ENCODE data around the gene TARS3. TPM values are rescaled to one million over a fixed set of nuclear protein-coding genes. Genes with fewer than 3 reads are reported as not detected.

Gene TARS3
- total and polyA plus RNA-seq, 7 donors = 11.1 to 40.2 (median 35.0) TPM

GRCh38 chr15:101648356-101648755 lies 75.9 kb downstream of the TARS3 start:
- peaks cover 10 to 65% of the 10 kb centered on the region in 2 donors for H3K36me3 ChIP-seq (ENCODE audit: insufficient read depth in 1 of 2, low read depth in 1 of 2)
- 84 to 92% (median 89%) methylated on average over 6 of the region's 6 CpGs for WGBS, 3 donors
- intact Hi-C loops (cut with DNase I) = loop anchor here (2.0 to 5.0 kb wide), 2 partner anchors 36 to 346 kb away; no protein-coding TSS in a partner anchor

GRCh38 chr15:101647251-101647650 lies 77.0 kb downstream of the TARS3 start:
- 41 to 68% (median 50%) methylated on average over 3 of the region's 3 CpGs for whole genome bisulfite sequencing, 3 donors
- ATAC-seq (peak; percentile 29 to 47 (median 42)), DNase-seq (no peak)
- TF ChIP-seq CTCF (IDR thresholded peaks at IDR 0.05) = no peak
- H3K27me3 ChIP-seq (ENCODE audit: insufficient read depth in 3 of 3, low read length in 2 of 3) = no peaks in the 10 kb centered on the region
- H3K9me3 ChIP-seq = no peaks in the 10 kb centered on the region
- no peak overlapping the region for H3K4me3 ChIP-seq
- peaks cover 42% of the 10 kb centered on the region for H3K4me1 ChIP-seq
- peak overlapping the region; percentile 48 for H3K27ac ChIP-seq
- intact Hi-C loops (cut with DNase I) = loop anchor here in 1 of 2 donors (5.0 kb wide), 1 partner anchor 35 kb away; no protein-coding TSS in a partner anchor
- peaks cover 10 to 76% of the 10 kb centered on the region in 2 donors for H3K36me3 ChIP-seq (ENCODE audit: insufficient read depth in 1 of 2, low read depth in 1 of 2)

More at GRCh38 chr15:101648356-101648755, 75.9 kb downstream of the TARS3 start:
- no peaks in the 10 kb centered on the region for H3K9me3 ChIP-seq
- no peak overlapping the region for H3K27ac ChIP-seq
- no peak for TF ChIP-seq CTCF (IDR thresholded peaks at IDR 0.05)
- no peaks in the 10 kb centered on the region for H3K27me3 ChIP-seq (ENCODE audit: insufficient read depth in 3 of 3, low read length in 2 of 3)
- H3K4me1 ChIP-seq = peaks cover 43% of the 10 kb centered on the region
- no peak overlapping the region for H3K4me3 ChIP-seq
- DNase-seq (no peak), ATAC-seq (no peak)

GRCh38 chr15:101646672-101647071 lies 77.6 kb downstream of the TARS3 start:
- peak overlapping the region; percentile 48 for H3K27ac ChIP-seq
- peak in 1 of 2 donors; percentile 73 for DNase-seq
- intact Hi-C loops (cut with DNase I) = loop anchor here in 1 of 2 donors (5.0 kb wide), 1 partner anchor 34 kb away; no protein-coding TSS in a partner anchor

DNA sequence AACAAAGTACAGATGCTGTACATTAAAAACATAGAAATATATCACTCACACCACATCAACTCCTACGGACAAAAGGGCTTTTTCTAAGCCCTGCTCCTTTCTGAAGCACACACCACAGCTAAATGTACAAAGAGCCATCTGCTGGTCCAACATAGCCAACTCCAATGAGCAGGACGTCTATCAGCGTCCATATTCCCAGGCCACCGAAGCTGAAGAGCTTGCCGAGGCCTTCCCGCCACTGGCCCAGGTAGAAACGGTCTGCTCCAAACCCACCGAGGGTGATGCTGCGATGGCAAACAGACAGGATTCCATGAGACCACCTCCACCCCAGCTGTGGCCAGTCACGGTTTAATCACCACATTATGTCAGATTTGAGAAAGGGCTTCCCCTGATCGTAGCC lies 81.9 kb downstream of the TARS3 start:
- peak overlapping the region; percentile 71 for H3K27ac ChIP-seq
- WGBS, 3 donors = 49 to 52% (median 51%) methylated on average over 11 of the region's 11 CpGs
- peaks cover 30% of the 10 kb centered on the region for H3K4me1 ChIP-seq
- DNase-seq = no peak
- no peak overlapping the region for H3K4me3 ChIP-seq
- no peak for TF ChIP-seq CTCF (IDR thresholded peaks at IDR 0.05)
- peaks cover 9 to 82% of the 10 kb centered on the region in 2 donors for H3K36me3 ChIP-seq (ENCODE audit: insufficient read depth in 1 of 2, low read depth in 1 of 2)
- intact Hi-C loops (cut with DNase I) = loop anchor here in 1 of 2 donors (5.0 kb wide), 1 partner anchor 345 kb away; the partner anchor contains the start of gene SNRPA1
- H3K9me3 ChIP-seq = no peaks in the 10 kb centered on the region
- no peak for ATAC-seq
- no peaks in the 10 kb centered on the region for H3K27me3 ChIP-seq (ENCODE audit: insufficient read depth in 3 of 3, low read length in 2 of 3)

More at GRCh38 chr15:101646672-101647071, 77.6 kb downstream of the TARS3 start:
- H3K4me1 ChIP-seq = peaks cover 45% of the 10 kb centered on the region
- peak; percentile 78 to 87 (median 84) for ATAC-seq
- no peaks in the 10 kb centered on the region for H3K9me3 ChIP-seq
- peaks cover 10 to 82% of the 10 kb centered on the region in 2 donors for H3K36me3 ChIP-seq (ENCODE audit: insufficient read depth in 1 of 2, low read depth in 1 of 2)
- no peaks in the 10 kb centered on the region for H3K27me3 ChIP-seq (ENCODE audit: insufficient read depth in 3 of 3, low read length in 2 of 3)
- no peak for TF ChIP-seq CTCF (IDR thresholded peaks at IDR 0.05)
- no peak overlapping the region for H3K4me3 ChIP-seq
- 19 to 37% (median 35%) methylated on average over 8 of the region's 8 CpGs for WGBS, 3 donors
